ENCODE results near the gene COPG2.

The COPG2 gene

DNA sequence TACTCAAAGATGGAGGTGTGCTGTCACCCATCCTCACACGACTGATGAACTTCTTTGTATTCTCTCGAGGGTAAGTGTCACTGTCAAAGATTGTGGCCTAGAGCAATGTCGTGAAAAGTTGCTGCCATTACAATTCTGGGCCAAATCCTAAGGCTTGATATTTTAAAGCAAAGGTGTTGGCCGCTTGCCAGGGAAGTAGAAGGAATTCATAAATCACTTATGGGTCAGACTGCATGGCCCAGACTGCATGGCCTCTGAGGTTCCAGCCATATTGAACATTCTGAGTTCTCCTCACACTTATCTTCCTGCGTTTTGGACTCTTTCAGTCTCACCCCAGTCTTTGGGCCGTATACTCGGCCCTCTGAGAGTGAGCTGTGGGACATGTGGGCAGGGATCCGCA, 168.1 kb downstream of the COPG2 start:
- no peak for DNase-seq

DNA sequence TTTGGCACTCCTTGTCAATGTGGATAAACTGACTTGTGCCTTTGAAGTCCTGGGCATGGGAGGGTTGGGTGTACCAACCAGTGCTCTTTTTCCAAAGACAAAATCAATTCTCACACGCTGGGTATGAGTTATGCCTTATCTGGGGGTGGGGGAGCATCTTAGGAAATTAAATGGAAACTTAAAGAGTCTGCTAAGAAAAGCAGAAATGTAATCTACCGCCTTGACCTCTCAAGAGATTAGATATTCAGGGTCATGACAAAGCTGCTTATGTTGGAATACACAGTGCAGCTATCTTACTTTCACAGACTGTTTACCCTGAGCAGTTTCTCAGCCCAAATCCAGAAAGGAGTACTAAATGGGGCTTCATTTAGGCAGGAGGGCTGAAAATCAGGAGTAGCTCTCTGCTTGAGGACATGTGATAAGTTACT, 174.1 kb downstream of the COPG2 start:
- DNase-seq: no peak

DNA sequence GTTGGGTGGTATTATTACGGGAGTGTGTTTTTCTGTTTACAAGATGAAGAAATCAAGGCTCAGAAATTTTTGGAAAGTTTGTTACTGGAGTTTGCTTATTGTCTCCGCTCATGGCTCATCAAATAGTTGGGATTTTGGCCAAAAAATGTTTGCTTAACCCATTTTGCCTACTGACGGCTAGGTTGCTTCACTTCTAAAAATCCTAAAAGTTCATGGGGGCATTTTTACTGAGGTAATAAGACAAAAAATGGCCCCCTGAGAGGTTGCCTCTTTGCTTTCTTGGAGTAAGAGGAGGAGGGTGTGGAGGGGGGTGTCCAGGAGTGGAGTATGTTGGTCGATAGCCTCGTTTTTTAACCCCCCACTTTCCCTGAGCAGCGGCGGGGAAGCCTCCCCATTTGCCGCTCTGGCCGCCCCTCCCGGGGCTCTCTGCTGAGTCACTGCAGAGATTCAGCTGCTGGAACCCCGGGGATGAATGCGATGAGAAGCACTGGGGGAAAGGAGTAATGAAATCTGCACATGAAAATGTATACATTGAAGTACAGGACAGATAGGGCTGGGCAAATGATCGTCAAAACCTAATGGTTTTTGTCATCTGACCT, 175.2 kb downstream of the COPG2 start:
- DNase-seq: peak in 2 of 58 donors; percentile 5 to 16

DNA sequence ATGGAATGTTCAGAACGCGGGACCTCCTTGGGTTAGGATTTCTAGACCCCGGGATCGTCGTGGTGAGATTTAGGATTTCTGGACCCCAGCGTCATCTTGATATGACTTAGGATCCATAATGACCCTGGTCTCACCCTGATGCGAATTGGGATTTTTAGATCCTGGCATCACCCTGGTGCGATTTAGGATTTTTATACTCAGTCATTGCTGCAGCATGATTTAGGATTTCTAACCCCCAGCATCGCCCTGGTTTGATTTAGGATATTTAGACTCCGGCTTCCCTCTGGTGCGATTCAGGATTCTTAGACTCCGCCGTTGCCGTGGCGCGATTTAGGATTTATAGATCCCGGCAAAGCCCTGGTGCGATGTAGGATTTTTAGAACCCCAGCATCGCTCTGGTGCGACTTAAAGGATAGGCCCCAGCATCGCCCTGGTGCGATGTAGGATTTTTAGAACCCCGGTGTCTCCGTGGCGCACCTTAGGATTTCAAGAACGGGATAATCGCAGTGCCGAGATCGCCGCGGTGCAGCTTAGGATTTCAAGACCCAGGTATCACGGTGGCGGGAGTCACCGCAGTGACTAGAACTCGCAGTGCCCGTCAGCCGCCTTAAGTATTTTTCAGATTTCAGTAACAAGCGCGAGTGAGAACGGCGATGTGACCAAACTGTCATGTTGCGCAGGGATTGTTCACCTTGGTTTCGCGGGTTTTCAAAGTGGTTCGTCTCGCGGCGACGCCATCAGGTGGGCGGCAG, 175.8 kb downstream of the COPG2 start:
- DNase-seq: no peak

DNA sequence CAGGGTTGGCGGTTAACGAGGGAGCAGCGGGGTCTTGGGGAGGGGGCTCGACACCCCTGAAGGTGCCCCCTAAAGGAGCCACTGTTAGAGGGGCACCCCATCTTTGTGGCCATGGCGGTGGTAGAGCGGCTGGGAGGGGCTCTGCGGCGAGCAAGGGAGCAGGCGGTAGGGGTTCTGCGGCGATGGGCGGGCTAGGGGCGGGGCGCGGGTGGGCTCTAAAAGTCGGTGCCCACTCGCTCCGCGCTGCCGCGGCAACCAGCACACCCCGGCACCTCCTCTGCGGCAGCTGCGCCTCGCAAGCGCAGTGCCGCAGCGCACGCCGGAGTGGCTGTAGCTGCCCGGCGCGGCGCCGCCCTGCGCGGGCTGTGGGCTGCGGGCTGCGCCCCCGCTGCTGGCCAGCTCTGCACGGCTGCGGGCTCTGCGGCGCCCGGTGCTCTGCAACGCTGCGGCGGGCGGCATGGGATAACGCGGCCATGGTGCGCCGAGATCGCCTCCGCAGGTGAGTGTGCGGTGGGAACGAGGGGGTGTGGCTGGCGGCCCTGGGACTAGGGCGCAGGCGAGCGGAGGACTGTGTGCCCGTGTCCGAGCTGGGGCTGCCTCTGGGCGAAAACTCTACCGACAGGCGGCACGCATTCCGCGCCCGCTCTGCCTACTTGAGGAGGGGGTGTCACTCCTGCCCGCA, 176.6 kb downstream of the COPG2 start, which contains the start of gene MEST:
Gene MEST, plus strand, starts transcription at position 245 of the 682 bp plus-strand sequence. Its CDS starts 229 bp downstream, at position 474.
- peak in 32 of 58 donors; percentile 15 to 66 (median 36) for DNase-seq

DNA sequence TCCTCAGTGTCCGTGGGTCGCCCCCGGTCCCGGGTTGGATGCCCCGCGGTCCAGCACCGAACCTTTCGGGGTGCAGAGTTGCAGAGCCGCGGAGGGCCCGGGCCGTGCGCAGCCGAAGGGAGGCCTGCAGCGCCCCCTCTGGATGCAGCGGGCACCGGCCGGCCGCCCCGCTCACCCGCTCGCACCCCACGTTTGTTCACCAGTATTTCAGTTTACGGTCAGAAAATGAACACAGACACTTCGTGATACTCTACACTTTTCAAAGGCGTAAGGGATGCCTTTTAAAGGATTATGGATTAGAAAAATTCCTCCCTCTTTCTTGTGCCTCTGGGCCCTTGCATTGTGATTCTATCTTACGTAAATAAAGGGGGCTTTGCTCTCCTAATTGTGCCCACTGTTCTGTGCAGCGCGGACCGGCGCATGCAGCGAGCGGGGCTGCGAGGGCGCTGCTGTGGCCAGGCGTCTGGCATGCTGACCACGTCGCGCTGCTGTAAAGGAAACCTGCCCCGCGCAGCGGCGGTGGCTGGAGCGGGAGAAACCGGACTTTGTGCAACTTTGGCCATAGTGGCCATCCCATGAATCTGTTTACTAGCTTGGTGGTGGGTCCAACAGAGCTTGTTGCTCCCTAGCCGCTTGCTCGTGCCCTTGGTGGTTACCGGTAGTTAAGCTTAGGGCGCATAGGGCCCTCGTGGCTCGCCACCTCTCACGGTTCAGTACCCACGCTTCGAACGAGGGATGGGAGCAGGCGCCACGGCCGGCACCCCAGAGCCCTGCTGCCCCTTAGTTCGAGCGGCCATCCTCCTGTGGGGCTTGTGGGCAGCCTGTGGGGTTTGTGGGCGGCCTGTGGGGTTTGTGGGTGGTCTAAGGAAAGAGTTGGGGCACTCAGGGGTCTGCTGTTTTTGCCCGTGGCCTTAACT, 177.4 kb downstream of the COPG2 start:
- peak in 35 of 58 donors; percentile 11 to 62 (median 36) for DNase-seq

DNA sequence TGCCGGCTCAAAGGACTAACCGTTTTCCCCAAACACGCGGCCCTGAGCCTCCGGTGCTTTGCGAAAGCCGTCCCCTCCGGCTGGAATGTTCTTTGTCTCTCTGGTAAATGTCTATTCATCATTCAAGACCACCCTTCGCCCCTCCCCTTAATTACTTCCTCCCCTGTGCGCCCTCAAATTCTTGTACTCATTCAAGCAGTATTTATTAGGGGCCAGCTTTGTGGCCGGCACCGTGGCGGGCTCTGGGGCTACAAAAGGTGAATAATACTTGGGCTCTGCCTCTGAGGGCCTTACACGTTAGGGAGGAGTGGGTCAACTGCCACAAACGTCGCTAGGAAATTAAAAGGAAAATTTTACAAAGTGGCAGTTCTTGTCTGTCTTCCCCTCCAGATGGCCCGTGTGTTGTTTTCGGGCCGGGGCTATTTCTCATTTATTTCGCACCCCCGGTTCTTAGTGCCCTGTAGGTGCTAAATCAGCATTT, 178.2 kb downstream of the COPG2 start:
- peak in 1 of 58 donors; percentile 9 for DNase-seq

DNA sequence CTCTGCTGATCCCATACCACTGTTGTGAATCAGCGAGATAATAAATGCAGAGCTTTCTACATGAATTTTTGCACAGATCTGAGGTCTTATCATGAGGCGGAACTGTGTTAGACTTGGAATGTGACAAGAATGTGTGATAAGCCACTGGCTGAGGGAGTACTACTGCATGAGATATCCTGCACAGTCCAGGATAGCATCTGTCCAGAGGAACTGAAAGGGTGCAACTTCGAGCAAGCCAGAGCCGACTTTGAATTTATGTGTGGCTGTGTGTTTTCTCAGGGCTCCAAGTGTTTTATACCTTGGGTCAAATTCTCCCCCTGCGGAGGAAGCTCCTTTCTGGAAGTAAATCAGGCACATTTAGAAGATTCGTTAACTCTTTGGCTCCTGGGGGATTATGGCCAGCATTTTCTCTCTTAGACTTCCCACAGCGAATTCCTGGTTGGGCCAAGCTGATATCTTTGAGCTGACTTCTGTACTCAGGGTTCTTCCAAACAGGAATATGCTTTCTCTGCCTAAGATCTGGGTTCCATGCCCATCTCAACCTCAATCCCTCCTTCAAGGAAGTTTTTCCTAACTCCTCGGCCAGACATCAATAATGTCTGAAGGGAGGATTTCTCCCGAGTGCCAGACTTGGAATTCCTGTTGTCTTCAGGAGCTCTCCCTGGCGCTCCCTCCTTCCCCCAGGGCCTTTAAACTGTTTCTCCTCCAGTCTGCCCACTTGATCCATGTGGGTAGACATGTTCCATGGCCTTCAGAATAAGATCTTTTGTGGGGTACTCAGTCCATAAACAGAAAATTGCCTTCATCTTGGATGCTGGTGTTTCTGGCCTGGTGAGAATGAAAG, 179.2 kb downstream of the COPG2 start:
- DNase-seq: no peak

DNA sequence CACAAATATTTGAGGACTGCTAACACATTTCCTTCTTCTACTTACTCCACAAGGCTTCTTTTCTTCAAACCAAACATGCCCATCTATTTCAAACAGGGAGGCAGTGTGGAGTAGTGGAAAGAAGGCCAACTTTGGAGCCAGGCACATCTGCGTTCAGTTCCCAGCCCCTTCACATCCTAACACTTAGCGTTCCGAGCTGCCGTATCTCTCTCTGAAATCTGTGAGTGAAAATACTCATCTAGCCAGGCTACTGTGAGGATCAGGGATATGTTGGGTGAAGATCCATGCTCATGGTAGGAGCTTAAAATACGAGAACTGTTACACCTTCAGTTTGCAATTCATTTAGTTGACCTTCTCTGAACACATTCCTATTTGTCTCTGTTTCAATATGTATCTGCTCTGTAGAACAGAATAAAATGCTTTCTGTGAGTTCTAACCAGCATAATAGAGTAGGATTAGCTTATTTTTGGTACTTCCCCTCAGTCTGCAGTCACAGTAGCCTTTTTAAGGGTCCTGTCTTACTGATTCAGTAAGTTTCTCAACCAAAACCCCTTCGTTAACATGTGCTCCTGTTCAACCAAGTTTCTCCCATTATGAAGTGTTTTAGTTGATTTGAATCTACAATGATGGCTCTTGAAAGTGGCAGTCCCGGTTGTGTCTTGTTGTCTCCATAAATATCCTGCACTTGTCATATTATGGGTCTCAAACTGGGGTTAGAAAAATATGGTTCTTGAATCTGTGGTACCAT, 180.0 kb downstream of the COPG2 start:
- DNase-seq: peak in 13 of 58 donors; percentile 11 to 34 (median 19)

DNA sequence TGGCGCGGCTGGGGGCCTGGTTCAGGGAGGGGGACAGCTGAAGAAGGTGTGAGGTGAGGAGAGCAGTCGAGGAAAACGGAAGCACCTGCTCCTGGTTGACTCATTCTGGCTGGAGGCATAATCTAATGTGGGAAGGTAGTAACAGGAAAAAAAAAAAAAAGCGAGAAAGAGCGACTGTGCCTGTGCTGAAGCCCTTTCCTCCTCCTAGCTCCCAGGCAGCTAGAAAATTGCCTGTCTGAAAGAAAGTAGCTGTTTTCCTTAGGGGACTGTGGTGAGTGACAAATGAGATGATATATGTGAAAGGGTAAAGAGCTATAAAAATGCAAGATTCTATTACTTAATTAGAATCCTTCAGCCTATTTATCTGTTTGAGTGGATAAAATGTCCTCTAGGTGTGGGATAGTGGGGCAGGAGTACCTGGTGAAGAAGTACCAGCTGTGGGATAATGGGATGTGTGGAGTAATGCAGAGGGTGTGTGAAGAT, 181.6 kb downstream of the COPG2 start:
- DNase-seq: no peak

DNA sequence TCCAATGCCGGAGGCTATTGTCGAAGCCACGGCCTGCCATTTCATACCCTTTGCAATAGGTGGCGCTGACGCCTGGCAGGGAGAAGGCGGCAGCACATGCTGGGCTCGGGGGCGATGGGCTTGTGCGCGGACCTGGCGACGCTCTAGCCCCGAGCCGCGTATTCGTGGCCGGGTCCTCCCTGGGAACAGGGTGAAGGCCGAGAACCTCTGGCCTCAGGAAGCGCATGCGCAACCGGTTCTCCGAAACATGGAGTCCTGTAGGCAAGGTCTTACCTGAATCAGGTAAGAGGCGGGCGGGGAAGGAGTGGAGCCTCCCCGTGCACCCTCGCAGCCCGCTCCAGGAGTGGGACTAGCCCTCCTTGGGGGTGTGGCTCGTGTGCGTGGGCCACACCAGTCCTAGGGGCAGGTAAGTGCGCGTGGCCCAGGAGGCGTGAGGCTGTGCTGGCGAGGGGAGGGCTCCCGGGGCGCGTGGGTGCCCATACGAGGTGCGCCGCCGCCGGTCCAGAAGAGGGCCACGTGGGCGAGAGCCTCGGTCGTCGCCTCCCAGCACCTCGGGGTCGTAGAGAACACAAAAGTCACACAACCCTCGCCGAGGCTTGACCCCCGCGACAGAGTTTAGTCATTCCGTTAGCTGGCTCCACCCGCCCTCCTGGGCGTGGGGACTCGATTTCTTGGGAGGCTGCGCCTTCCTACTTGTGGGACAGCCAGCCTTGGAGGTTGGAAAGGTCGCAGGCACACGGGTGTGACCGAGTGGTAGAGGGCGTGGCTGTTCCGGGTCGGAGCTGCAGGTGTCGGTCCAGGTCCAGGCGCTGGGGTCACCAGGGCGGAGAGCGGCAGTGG, 182.2 kb downstream of the COPG2 start:
- DNase-seq: peak in 24 of 58 donors; percentile 12 to 70 (median 30)

DNA sequence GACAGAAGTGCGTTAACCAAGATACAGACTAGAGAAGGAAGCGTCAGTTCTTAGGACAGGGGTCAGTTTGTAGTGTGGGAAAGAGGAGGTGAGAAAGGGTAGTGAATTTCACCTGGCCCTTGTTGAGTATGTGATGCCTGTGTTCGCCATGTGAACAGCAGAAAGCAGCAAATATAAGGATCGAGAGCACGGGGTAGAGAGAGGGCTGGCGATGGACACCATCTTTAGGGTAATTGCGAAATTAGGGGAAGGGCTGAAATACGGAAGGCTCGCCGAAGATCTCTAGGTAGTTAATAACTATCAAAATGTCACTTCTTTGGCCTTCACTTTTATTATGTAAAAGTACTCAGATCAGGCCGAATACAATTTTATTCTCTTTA, 182.8 kb downstream of the COPG2 start:
- DNase-seq: no peak

DNA sequence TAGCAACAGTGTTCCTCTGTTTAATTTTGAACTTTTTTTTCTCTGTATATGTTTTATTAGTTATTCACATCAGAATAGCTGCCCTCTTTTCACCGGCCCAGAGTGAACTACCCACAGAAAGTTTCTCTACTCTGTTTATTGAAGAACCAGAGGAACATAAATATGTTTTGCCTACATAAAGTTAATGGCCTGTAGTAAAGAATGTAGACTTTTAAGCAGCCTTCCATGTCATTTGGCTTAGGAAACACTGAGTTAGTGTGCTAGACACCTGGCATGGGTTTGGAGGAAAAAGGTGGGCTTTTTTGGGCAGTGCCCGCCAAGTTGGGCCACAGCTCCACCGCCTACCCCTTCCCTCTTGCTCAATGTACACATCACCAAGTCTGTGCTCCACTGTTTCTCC, 185.5 kb downstream of the COPG2 start:
- DNase-seq: no peak

DNA sequence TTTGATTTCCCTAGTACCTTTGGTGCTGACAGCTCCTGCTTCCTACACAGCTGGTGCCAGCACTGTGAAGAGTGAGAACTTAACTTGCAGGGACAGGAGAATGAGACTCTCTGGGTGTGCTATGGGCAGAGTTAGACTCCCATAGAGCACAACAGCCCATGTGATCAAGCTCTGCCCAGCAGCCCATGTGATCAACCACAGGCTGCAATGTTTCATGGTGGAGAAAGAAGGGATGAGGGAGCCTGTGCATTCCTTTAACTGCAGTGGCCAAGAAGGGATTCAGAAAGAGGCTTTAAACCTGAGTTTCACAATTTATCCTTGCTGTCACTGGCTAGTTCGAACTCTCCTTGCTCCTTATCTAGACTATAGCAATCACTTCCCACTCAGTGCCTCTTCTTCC, 186.7 kb downstream of the COPG2 start:
- no peak for DNase-seq

DNA sequence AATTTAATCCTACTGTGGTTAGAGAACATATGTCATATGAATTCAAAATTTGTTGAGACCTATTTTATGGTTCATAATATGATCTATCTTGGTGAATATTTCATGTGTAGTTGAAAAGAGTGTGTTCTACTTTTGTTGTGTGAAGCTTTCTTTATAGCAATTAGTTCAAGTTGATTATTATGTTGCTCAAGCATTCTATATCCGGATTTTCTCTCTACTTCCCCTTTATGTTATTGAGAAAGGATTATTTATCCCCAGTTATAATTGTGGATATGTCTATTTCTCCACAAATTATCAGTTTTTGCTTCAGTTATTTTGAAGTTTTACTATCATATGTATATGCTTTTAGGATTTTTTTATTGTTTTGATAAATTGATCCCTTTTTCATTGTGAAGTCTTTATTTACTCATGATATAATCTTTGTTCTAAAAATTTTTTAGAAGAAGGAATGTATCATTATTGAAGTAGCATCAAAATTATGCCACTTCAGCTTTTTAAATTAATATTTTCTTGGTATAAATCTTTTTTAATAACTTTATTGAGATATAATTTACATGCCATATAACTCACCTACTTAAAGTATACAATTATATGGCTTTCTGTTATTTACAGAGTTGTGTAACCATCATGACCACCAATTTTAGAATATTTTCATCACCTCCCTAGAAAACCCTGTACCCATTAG, 188.7 kb downstream of the COPG2 start:
- no peak for DNase-seq

DNA sequence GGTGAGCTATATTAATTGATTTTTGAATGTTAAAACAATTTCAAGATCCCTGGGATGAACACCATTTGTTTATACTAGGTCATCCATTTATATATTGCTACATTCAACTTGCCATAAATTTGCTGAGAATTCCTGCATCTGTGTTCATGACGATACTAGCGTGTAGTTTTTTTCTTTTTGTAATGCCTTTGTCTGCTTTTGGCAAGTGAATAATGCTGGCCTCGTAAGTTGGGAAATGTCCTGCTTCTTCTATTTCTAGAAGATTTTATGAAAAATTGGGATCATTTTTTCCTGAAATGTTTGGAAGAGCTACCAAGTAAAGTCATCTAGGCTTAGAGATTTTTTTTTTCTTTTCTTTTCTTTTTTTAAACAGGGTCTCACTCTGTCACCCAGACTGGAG, 189.6 kb downstream of the COPG2 start:
- DNase-seq: no peak

DNA sequence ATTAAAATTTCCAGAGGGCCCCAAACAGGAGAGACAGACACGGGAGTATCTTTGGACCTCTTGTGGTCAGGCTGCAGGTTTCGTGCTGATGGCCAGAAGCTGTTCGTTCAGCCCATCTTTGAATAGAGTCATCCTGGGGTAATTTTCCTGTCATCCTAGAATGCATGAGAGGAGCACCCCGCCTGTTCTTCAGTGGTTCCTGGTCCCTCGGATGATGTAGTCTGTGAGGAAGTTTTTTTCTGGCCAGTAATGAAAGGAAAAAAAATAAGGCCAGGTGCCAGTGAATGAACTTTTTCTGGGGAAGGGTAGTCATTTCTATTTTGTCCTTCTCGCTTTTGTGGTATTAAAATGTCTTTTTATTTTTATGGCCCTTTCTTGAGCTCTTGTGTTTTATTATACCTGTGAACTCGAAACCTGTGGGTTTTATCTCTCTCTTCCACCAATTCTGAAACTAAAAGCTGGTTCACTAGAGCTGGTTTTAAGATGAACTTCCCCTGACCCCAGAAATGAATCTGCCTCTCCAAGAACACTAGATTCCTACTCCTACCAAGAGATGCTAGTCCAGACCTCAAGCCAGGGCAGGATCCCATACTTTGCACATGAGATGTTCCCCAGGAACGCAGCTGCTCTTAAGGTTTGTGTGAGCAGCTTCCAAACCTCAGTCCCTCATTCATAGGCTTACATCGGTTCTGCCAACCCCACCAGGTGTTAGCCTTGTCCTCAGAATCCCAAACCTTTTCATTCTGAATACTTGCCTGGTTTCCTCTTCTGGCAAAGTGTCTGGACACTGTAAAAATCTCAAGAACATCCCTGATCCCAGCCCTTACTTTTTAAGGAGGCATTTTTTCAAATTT, 192.0 kb downstream of the COPG2 start:
- no peak for DNase-seq
